SK-N-SH (cell line): ENCODE results near the gene ZNF474. TPM values are rescaled to one million over a fixed set of nuclear protein-coding genes. Genes with fewer than 3 reads are reported as not detected.

Experiments
- CTCF ChIA-PET: fragments of 300-600, 350-600 bp; formaldehyde crosslinking; extraction: SDS; loops from one replicate; lab custom pipeline; 2021; lab: Yijun Ruan, JAX
- POLR2A ChIA-PET: fragments of 350-600 bp; sonication (Branson Sonifier 250); formaldehyde crosslinking; extraction: SDS; loops from one replicate; lab custom pipeline; 2020; ENCODE audit warnings: antibody characterized with exemption, inconsistent platforms; lab: Yijun Ruan, JAX
- DNase-seq: peaks from one replicate; pipeline ENCODE4 v3.0.0; 2012
- H2AFZ ChIP-seq: fragments of 200-600 bp; sonication (generic); 2 replicates; pipeline ENCODE4 v1.8.1; 2016; ENCODE audit warnings: antibody characterized with exemption, mild to moderate bottlenecking, low read depth
- H3F3A ChIP-seq: fragments of 200-600 bp; sonication (generic); replicated peaks from 2 replicates; pipeline ENCODE3; 2016; ENCODE audit warnings: antibody characterized with exemption, mild to moderate bottlenecking; ENCODE audit not compliant: insufficient read depth
- H3K27ac ChIP-seq, 2 experiments: fragments of 200-500 bp in 1 of 2; fragments of 200-600 bp in 1 of 2; sonication (Bioruptor generic) in 1 of 2; sonication (generic), shearing (Covaris generic) in 1 of 2; 2 replicates each; pipeline versions ENCODE4 v1.5.1 to v1.6.1; 2014 to 2016; ENCODE audit warnings: low read depth in 2 of 2, inconsistent platforms in 1 of 2, low read length in 1 of 2, mild to moderate bottlenecking in 1 of 2, mixed read lengths in 1 of 2
- H3K27me3 ChIP-seq: fragments of 200-600 bp; sonication (generic), shearing (Covaris generic); 2 replicates; pipeline ENCODE4 v1.6.1; 2016; ENCODE audit warnings: mixed run types; ENCODE audit not compliant: insufficient read depth
- H3K36me3 ChIP-seq, 2 experiments: fragments of 200-500 bp in 1 of 2; fragments of 200-600 bp in 1 of 2; sonication (Bioruptor generic) in 1 of 2; sonication (generic) in 1 of 2; replicated peaks in 1 of 2; 2 replicates each; pipeline versions ENCODE3 to v1.5.1; 2014 to 2016; ENCODE audit warnings: low read length in 1 of 2, mild to moderate bottlenecking in 1 of 2; ENCODE audit not compliant: insufficient read depth in 2 of 2, control insufficient read depth in 1 of 2
- H3K4me1 ChIP-seq, 2 experiments: fragments of 200-500 bp in 1 of 2; fragments of 200-600 bp in 1 of 2; sonication (Bioruptor generic) in 1 of 2; sonication (generic), shearing (Covaris generic) in 1 of 2; 2 replicates each; pipeline versions ENCODE4 v1.5.1 to v1.6.1; 2014 to 2016; ENCODE audit warnings: low read depth in 1 of 2, low read length in 1 of 2, mixed run types in 1 of 2; ENCODE audit not compliant: insufficient read depth in 2 of 2, control insufficient read depth in 1 of 2
- H3K4me2 ChIP-seq: fragments of 200-600 bp; sonication (generic), shearing (Covaris generic); 2 replicates; pipeline ENCODE4 v1.6.1; 2017; ENCODE audit warnings: mixed run types
- H3K4me3 ChIP-seq, 2 experiments: fragments of 200-500 bp in 1 of 2; fragments of 200-600 bp in 1 of 2; sonication (Bioruptor generic) in 1 of 2; sonication (generic), shearing (Covaris generic) in 1 of 2; 2 replicates each; pipeline versions ENCODE4 v1.5.1 to v1.8.1; 2014 to 2016; ENCODE audit warnings: low read depth in 2 of 2, inconsistent platforms in 1 of 2, low read length in 1 of 2, mild to moderate bottlenecking in 1 of 2, mixed read lengths in 1 of 2, moderate library complexity in 1 of 2
- H3K79me2 ChIP-seq: fragments of 200-600 bp; sonication (generic); 2 replicates; pipeline ENCODE4 v1.8.1; 2017; ENCODE audit warnings: mild to moderate bottlenecking; ENCODE audit not compliant: insufficient read depth
- H3K9ac ChIP-seq: fragments of 200-600 bp; sonication (generic); 2 replicates; pipeline ENCODE4 v1.6.1; 2017; ENCODE audit warnings: mixed run types
- H3K9me2 ChIP-seq: fragments of 200-600 bp; sonication (generic); 2 replicates; pipeline ENCODE4 v1.6.1; 2017; ENCODE audit warnings: mixed run types
- H3K9me3 ChIP-seq: fragments of 200-600 bp; sonication (generic); 2 replicates; pipeline ENCODE4 v1.6.1; 2017; ENCODE audit warnings: mixed run types, mild to moderate bottlenecking, moderate library complexity
- H4K20me1 ChIP-seq: fragments of 200-600 bp; sonication (generic); 2 replicates; pipeline ENCODE4 v1.6.1; 2017; ENCODE audit warnings: mild to moderate bottlenecking, mixed run types; ENCODE audit not compliant: insufficient read depth
- CHD2 ChIP-seq: fragments of 150-350 bp; IDR thresholded peaks from 2 replicates; pipeline ENCODE4 v1.6.1; 2018; ENCODE audit warnings: low read length; ENCODE audit not compliant: partially characterized antibody
- ELF1 ChIP-seq: IDR thresholded peaks from 2 replicates; pipeline ENCODE4 v1.4.0; 2012
- EP300 ChIP-seq, 2 experiments: IDR thresholded peaks; 2 replicates each; pipeline versions ENCODE4 v1.4.0 to v1.6.1; 2012; ENCODE audit warnings: borderline replicate concordance in 1 of 2, low read depth in 1 of 2, low read length in 1 of 2
- EZH2phosphoT487 ChIP-seq: fragments of 200-600 bp; sonication (generic); IDR thresholded peaks from 2 replicates; pipeline ENCODE4 v1.6.1; 2017; ENCODE audit warnings: low read depth, mixed run types, mild to moderate bottlenecking, antibody characterized with exemption, moderate library complexity, borderline replicate concordance
- FOSL2 ChIP-seq: IDR thresholded peaks from 2 replicates; pipeline ENCODE4 v1.4.0; 2012; ENCODE audit warnings: low read depth, mild to moderate bottlenecking, moderate library complexity, borderline replicate concordance
- FOXJ3 ChIP-seq: sonication (generic); formaldehyde crosslinking; IDR thresholded peaks from 2 replicates; pipeline ENCODE4 v1.5.1; 2020; ENCODE audit warnings: mild to moderate bottlenecking, missing genetic modification reagents
- GABPA ChIP-seq: IDR thresholded peaks from 2 replicates; pipeline ENCODE4 v1.4.0; 2012; ENCODE audit warnings: low read depth, mild to moderate bottlenecking
- GATA2 ChIP-seq: sonication (generic); formaldehyde crosslinking; IDR thresholded peaks from 2 replicates; pipeline ENCODE4 v1.5.0; 2020; ENCODE audit warnings: mild to moderate bottlenecking, missing genetic modification reagents
- IRF3 ChIP-seq: fragments of 150-350 bp; IDR thresholded peaks from 2 replicates; pipeline ENCODE4 v1.6.1; 2016; ENCODE audit warnings: mild to moderate bottlenecking, low read depth, low read length
- JUND ChIP-seq: IDR thresholded peaks from 2 replicates; pipeline ENCODE4 v1.4.0; 2012
- MAX ChIP-seq: IDR thresholded peaks from 2 replicates; pipeline ENCODE4 v1.4.0; 2012; ENCODE audit warnings: low read depth
- MEF2A ChIP-seq: IDR thresholded peaks from 2 replicates; pipeline ENCODE4 v1.4.0; 2012; ENCODE audit warnings: low read depth, borderline replicate concordance
- MXI1 ChIP-seq: IDR thresholded peaks from 2 replicates; pipeline ENCODE4 v1.6.1; 2012; ENCODE audit warnings: mild to moderate bottlenecking, low read depth, low read length, improper control_type of control experiment
- PBX3 ChIP-seq: IDR thresholded peaks from 2 replicates; pipeline ENCODE4; 2012
- POLR2AphosphoS5 ChIP-seq: IDR thresholded peaks from 2 replicates; pipeline ENCODE4 v1.6.1; 2012; ENCODE audit warnings: low read depth, low read length
- RAD21 ChIP-seq: IDR thresholded peaks from 2 replicates; pipeline ENCODE4 v1.6.1; 2012; ENCODE audit warnings: mild to moderate bottlenecking, low read length
- RFX5 ChIP-seq: IDR thresholded peaks from 2 replicates; pipeline ENCODE4 v1.6.1; 2012; ENCODE audit warnings: mild to moderate bottlenecking, improper control_type of control experiment, low read length
- SMC3 ChIP-seq: IDR thresholded peaks from 2 replicates; pipeline ENCODE4 v1.6.1; 2012; ENCODE audit warnings: low read depth, low read length, improper control_type of control experiment
- TCF12 ChIP-seq: IDR thresholded peaks from 2 replicates; pipeline ENCODE4 v1.4.0; 2012
- TEAD4 ChIP-seq: IDR thresholded peaks from 2 replicates; pipeline ENCODE4 v1.4.0; 2012; ENCODE audit warnings: mild to moderate bottlenecking, borderline replicate concordance; ENCODE audit not compliant: insufficient read depth
- USF1 ChIP-seq: IDR thresholded peaks from 2 replicates; pipeline ENCODE4 v1.4.0; 2012; ENCODE audit warnings: low read depth, borderline replicate concordance
- YY1 ChIP-seq: IDR thresholded peaks from 2 replicates; pipeline ENCODE4 v1.4.0; 2012; ENCODE audit warnings: low read depth, mild to moderate bottlenecking
- WGBS: methylation state at CpG from one replicate; pipeline ENCODE4 v1.1.6; 2017; ENCODE audit warnings: low lambda C conversion rate; 5-methylcytosine and 5-hydroxymethylcytosine counted together
- polyA plus RNA-seq, 3 experiments: library from polyadenylated mRNA; depleted of rRNA; stranded (reverse); fragments of >200 nt; gene quantifications; 2 replicates each; pipeline ENCODE4 v1.2.3, GENCODE V29; 2012

ZNF474 gene
- polyA plus RNA-seq, 1 of the 3 experiments (the other 2 are of a cell fraction), result 0.08 TPM

- POLR2A ChIA-PET, result no interaction called here
- no peak for TF ChIP-seq CHD2
- TF ChIP-seq TEAD4, result no peak
- no peak for TF ChIP-seq GATA2 (CRISPR knock-in tag)
- no peak for TF ChIP-seq FOSL2
- no peak for TF ChIP-seq IRF3
- TF ChIP-seq USF1, result no peak
- no peak for TF ChIP-seq YY1
- TF ChIP-seq RAD21, result no peak
- TF ChIP-seq PBX3, result no peak
- TF ChIP-seq GABPA, result no peak
- H3K4me3 ChIP-seq, result no peak overlapping the region
- WGBS, result 81% methylated on average over 2 of the region's 2 CpGs
- no peak overlapping the region for H3K27ac ChIP-seq
- no peaks in the 10 kb centered on the region for H3F3A ChIP-seq
- no peak for DNase-seq
- no peak overlapping the region for H3K4me2 ChIP-seq
- H3K9ac ChIP-seq, result no peak overlapping the region
- no peaks in the 10 kb centered on the region for H3K36me3 ChIP-seq
- H3K9me2 ChIP-seq, result no peaks in the 10 kb centered on the region; the same call in 1 of the 2 replicates
- no peak overlapping the region for H2AFZ ChIP-seq
- CTCF ChIA-PET, result no interaction called here
- H3K9me3 ChIP-seq, result no peaks in the 10 kb centered on the region
- H3K79me2 ChIP-seq, result no peaks in the 10 kb centered on the region
- H3K4me1 ChIP-seq, result no peaks in the 10 kb centered on the region
- H3K27me3 ChIP-seq, result no peaks in the 10 kb centered on the region
- no peaks in the 10 kb centered on the region for H4K20me1 ChIP-seq
Observed at GRCh38 chr5:122114501-122114900, 14.8 kb upstream of the ZNF474 start.

- no peak for TF ChIP-seq USF1
- no peak for TF ChIP-seq MAX
- TF ChIP-seq POLR2AphosphoS5, result no peak
- TF ChIP-seq MXI1, result no peak
- no peak for TF ChIP-seq JUND
- TF ChIP-seq EZH2phosphoT487, result no peak
- no peak for TF ChIP-seq TCF12
- no peak for TF ChIP-seq MEF2A
- no peak for TF ChIP-seq EP300 (IDR thresholded peaks at IDR 0.05; ENCODE audit: borderline replicate concordance in 1 of 2, low read depth in 1 of 2, low read length in 1 of 2)
- no peak for TF ChIP-seq GABPA
- TF ChIP-seq FOSL2, result no peak
- TF ChIP-seq FOXJ3 (CRISPR knock-in tag), result no peak
- no peak for TF ChIP-seq RFX5
- TF ChIP-seq GATA2 (CRISPR knock-in tag), result no peak
- no peak for TF ChIP-seq PBX3
- TF ChIP-seq SMC3, result no peak
- no peak for TF ChIP-seq ELF1
- TF ChIP-seq CHD2, result no peak
- H3K9me2 ChIP-seq, result no peaks in the 10 kb centered on the region; the same call in 1 of the 2 replicates
- no peak overlapping the region for H3K27ac ChIP-seq
- no peak overlapping the region for H3K4me2 ChIP-seq
- ChIA-PET POLR2A (no interaction called here), CTCF (interaction anchor here (1.0 to 1.5 kb wide), 2 partner anchors 17 to 70 kb away, joined by 3 to 5 read pairs; no protein-coding TSS in a partner anchor)
- H3K4me1 ChIP-seq, result no peaks in the 10 kb centered on the region
- H3K27me3 ChIP-seq, result no peaks in the 10 kb centered on the region
- 77% methylated on average over 1 of the region's 1 CpG for WGBS
- no peaks in the 10 kb centered on the region for H3F3A ChIP-seq
- no peaks in the 10 kb centered on the region for H3K9me3 ChIP-seq
- no peak overlapping the region for H2AFZ ChIP-seq
- no peaks in the 10 kb centered on the region for H3K36me3 ChIP-seq
- no peak overlapping the region for H3K4me3 ChIP-seq
- H3K9ac ChIP-seq, result no peak overlapping the region
- no peaks in the 10 kb centered on the region for H3K79me2 ChIP-seq
- H4K20me1 ChIP-seq, result no peaks in the 10 kb centered on the region
- no peak for DNase-seq
Observed at GRCh38 chr5:122118356-122118948, 10.9 kb upstream of the ZNF474 start.
